GM18502 (cell line): ENCODE data around the gene ZNF532.

ENCODE experiments used
- ATAC-seq: cut with Tn5 transposase; IDR thresholded peaks from one replicate; pipeline ENCODE4 v1.9.1; 2021; ENCODE audit warnings: mild to moderate bottlenecking; ENCODE audit not compliant: unreplicated experiment, poor library complexity

Gene ZNF532

DNA sequence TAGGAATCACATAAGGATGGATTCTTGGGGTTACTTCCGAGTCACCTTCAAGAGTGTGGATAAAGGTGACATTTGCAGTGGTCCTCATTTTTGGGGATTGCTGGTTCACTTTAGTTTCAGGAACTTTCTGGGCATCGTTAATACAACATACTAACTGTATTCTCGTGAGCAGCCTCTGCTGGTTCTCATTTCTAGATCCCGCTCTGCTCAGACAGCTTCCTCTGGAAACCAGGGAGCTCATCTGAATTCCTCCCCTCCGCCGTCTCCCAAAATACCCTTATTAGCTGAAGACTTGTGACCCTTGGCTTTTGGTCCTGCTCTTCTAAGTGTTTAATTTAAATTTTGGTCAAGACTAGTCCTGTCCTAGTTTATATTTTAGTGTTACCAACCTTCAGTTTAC is 64.5 kb downstream of the ZNF532 start:
- no peak for ATAC-seq

- no peak for ATAC-seq
These were observed 69.7 kb downstream of the ZNF532 start for GRCh38 chr18:58934356-58934755.

DNA sequence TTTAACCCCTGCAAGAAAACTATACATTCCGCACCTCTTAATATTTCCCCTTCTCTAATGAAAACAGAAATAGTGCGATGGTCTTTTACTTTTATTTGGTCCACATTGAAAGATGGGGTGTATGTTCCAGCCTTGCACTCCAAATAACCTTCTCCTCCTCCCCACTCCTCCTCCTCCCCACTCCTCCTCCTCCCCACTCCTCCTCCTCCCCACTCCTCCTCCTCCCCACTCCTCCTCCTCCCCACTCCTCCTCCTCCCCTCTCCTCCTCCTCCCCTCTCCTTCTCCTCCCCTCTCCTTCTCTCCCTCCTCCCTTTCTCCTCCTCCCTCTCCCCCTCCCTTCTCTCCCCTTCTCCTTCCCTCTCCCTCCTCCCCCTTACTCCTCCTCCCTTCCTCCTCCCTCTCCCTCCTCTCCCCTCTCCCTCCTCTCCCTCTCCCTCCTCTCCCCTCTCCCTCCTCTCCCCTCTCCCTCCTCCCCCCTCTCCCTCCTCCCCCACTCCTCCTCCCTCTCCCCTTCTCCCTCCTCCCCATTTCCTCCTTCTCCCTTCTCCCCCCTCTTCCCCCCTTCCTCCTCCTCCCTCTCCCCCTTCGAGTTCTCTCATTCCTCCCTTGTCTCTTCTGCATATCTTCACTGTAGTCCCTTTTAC is 70.4 kb downstream of the ZNF532 start:
- ATAC-seq, result no peak

DNA sequence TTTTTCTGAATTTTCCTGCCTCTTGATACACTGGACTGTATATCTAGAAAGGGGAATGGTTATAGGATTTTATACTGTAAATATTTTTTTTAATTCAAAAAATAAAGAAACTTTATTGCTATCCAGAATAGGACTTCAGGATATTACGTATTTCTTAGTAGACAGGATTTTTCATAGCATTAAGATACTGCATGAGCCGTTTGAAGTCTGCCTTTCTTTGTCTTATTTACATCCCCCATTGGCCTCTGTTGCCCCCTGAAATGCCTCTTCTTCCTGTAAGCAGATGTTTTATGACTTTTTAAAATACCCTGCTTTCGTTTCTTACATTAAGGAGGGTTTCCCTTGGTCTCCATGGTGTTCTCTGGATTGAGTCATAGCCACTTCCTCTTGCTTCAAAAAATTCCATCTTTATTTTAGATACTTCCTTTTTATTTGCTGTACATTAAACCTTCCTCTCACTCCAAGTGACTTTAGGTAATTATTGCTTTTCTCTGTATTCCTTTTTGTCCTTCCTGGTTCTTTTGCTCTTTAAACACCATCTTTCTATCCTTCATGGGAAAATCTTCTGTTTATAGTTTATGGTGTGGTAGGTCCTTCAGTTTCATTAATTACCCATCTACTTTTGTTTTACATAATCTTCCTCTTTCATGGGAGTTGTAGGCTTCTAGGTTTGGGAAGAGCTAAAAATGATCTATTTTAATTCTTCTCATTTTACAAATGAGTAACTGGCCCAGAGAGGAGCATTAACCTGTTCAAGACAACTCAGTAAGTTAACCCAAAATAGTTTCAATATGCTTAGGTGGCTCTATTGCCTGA is 72.6 kb downstream of the ZNF532 start:
- no peak for ATAC-seq

DNA sequence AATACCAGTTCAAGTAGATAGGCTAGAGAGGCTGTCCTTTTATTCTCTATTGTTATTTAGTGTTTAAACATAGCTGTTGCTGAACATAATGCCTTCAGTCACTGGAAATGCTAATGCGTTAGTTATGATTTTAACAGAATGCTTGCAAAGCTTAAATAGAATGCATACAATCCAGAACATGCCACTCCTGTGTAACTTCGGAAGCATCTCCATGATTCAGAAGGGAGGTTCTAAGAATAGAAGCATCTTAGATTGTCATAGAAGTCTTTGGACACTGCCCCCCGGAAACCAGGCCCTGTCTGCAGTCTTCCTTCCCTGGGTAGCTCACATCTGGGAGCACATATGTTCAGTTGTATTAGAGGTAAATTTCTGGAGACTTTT is 73.2 kb downstream of the ZNF532 start:
- no peak for ATAC-seq

GRCh38 chr18:58941426-58942099 is 76.9 kb downstream of the ZNF532 start:
- no peak for ATAC-seq

DNA sequence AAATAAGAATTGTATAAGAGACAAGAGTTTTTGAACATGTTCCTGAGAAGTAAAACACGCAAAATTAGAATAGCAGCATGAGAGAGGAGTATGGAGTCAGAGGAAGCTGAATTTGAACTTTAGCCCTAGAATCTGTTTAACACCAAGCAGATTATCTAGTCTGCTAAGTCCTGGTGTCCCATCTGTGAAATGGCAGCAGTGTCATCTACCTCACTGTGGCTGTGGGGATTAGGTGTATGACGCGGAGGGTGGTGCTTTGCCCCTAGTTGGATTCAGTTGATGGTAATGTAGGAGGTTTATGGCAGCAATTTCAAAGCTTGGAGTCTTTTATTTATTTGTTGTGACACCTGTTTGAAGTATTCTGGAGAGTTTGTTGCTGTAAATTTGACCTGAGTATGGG is 79.2 kb downstream of the ZNF532 start:
- ATAC-seq, result no peak

DNA sequence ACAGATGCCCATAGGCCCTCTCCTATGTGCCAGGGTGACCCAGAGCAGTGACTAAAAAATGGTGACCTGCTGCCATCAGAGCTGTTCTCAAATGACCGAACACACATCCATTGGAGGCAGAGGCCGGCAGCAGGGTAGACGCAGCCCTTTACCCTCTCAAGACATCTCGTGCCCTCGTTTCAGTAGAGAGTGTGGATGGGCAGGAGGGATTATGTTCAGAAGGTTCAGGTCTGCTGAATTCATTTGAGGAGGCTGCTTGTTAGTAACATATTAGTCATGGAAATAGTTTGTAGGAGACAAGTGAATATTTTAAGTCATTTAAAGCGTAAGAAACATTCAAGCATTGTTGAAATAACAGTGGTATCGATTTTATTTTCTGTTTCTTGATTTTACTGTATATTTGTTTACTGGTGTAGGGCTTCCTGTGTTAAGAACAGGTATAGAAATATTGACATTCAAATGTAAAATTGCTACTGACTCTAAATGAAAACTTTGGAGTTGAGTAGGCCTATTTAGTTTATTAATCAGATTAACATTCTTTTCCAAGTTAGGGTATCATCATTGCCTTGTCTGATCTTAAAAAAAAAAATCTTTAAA is 82.6 kb downstream of the ZNF532 start:
- no peak for ATAC-seq

DNA sequence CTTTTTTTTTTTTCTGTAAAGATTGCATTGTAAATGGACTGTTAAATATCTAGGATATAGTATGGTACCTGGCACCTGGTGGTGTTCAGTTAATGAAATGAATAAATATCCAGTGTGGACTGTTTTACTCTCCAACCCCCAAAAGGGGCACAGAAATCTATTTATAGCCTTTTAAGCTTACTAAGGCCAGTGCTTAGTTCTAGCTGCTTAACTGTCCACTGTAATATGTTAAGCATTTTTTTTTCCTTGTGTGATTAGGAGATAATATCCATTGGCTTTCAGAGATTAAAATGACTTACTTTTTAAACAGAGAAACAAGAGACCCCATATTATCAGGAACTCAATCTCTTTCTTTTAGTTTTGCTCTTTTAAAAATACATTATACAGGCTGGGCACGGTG is 84.4 kb downstream of the ZNF532 start:
- ATAC-seq, result no peak

- ATAC-seq, result no peak
These were observed 87.5 kb downstream of the ZNF532 start for GRCh38 chr18:58951986-58952702.

DNA sequence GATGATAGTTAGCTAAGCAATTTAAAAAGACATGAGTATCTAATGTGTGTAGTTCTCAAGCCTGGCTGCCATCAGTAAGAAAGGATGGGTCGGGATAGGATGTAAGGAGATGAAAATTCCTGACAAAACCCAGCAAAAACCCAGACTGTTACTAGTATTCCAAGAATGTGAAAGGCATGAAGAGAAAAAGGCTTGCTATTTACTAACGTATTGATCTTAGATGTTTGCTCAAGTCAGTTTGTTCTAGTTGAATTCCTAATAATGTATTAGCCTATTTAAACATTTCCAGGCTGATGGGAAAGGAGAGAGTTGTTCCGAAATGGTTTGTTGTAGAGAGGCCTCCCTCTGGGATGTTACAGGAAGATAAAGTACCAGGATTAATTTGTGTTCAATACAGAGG is 88.2 kb downstream of the ZNF532 start:
- ATAC-seq, result no peak

DNA sequence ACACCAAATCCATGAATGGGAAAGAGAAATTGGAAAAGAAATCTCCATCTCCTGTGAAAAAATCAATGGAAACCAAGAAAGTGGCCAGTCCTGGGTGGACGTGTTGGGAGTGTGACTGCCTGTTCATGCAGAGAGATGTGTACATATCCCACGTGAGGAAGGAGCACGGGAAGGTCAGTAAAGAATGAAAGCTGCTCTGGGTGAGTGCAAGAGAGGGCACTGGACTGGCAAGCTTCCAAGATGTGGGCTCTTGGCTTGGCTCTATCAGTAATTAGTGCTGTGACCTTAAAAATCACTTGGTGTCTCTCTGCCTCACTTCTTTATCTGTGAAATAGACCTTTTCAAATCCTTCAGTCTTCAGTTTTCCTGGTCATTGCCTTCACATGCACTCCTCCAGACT is 89.0 kb downstream of the ZNF532 start:
- ATAC-seq, result no peak

GRCh38 chr18:58955001-58955400 is 90.3 kb downstream of the ZNF532 start:
- ATAC-seq, result no peak

- no peak for ATAC-seq
These were observed 91.1 kb downstream of the ZNF532 start for GRCh38 chr18:58955738-58956137.

- ATAC-seq, result no peak
These were observed 94.0 kb downstream of the ZNF532 start for GRCh38 chr18:58958628-58959027.

GRCh38 chr18:58960508-58960907 is 95.8 kb downstream of the ZNF532 start:
- no peak for ATAC-seq

- no peak for ATAC-seq
These were observed 96.5 kb downstream of the ZNF532 start for GRCh38 chr18:58960946-58961722.

- no peak for ATAC-seq
These were observed 97.7 kb downstream of the ZNF532 start for GRCh38 chr18:58962336-58962735.

GRCh38 chr18:58965291-58966004 is 100.8 kb downstream of the ZNF532 start:
- ATAC-seq, result no peak
